Choroid plexus epithelial cell (primary cell): ENCODE results near the gene MRC2.
"Not testable (repeated sequence)": the region's sequence is repeated elsewhere in the genome, so short reads cannot be mapped to it uniquely, and the experiment has no call there.

ENCODE experiments used
- DNase-seq: peaks from one replicate; pipeline ENCODE4 v3.0.0-alpha.2; 2010; ENCODE audit warnings: low read depth
- H3K4me3 ChIP-seq: 2 replicates; pipeline ENCODE4 v1.5.1; 2011; ENCODE audit warnings: low read depth, mild to moderate bottlenecking, control low read depth, low read length, moderate library complexity
- CTCF ChIP-seq: conservative IDR thresholded peaks from 2 replicates; pipeline ENCODE4 v1.5.1; 2011; ENCODE audit warnings: low read depth, mild to moderate bottlenecking, control low read depth, inconsistent platforms, low read length, moderate library complexity

Gene MRC2

GRCh38 chr17:62681939-62682381, 54.5 kb downstream of the MRC2 start:
- TF ChIP-seq CTCF: no peak
- no peak for DNase-seq
- no peak overlapping the region for H3K4me3 ChIP-seq

- H3K4me3 ChIP-seq: no peak overlapping the region
- DNase-seq: no peak
- TF ChIP-seq CTCF: no peak
Observed at GRCh38 chr17:62684179-62684578, 56.7 kb downstream of the MRC2 start.

GRCh38 chr17:62687997-62688396, 60.5 kb downstream of the MRC2 start:
- no peak overlapping the region for H3K4me3 ChIP-seq
- DNase-seq: no peak
- no peak for TF ChIP-seq CTCF

- no peak overlapping the region for H3K4me3 ChIP-seq
- no peak for DNase-seq
- no peak for TF ChIP-seq CTCF
Observed at GRCh38 chr17:62688398-62689160, 61.1 kb downstream of the MRC2 start.

GRCh38 chr17:62689441-62690167, 62.1 kb downstream of the MRC2 start:
- no peak for DNase-seq
- no peak overlapping the region for H3K4me3 ChIP-seq
- no peak for TF ChIP-seq CTCF

- DNase-seq: no peak
- H3K4me3 ChIP-seq: no peak overlapping the region
- TF ChIP-seq CTCF: no peak
Observed at GRCh38 chr17:62690168-62690897, 62.9 kb downstream of the MRC2 start.

GRCh38 chr17:62691589-62691915, 64.1 kb downstream of the MRC2 start:
- not testable (repeated sequence) for DNase-seq, H3K4me3 ChIP-seq
